K562 (cell line): Measurements from ENCODE around the gene ASCL2. TPM values are rescaled to one million over a fixed set of nuclear protein-coding genes. Genes with fewer than 3 reads are reported as not detected.

Experiments
- ATAC-seq: fragments of 200-7000 bp; cut with Tn5 transposase; 3 replicates; pipeline ENCODE4 v1.9.1; 2020; ENCODE audit warnings: moderate library complexity
- BruUV-seq: library from RNA; stranded (reverse); fragments of 400-500 nt; replicated peaks from 2 replicates; lab custom pipeline; 2021; lab: Mats Ljungman, UMichigan
- CTCF ChIA-PET: fragments of 300-600 bp; formaldehyde crosslinking; extraction: SDS; loops from one replicate; lab custom pipeline; 2021; ENCODE audit warnings: low intra/inter-chr PET ratio; lab: Yijun Ruan, JAX
- POLR2A ChIA-PET: fragments of 300-600, 350-650 bp; sonication (Branson Sonifier 250); formaldehyde crosslinking; extraction: SDS; loops from one replicate; lab custom pipeline; 2021; ENCODE audit warnings: antibody characterized with exemption, inconsistent platforms; lab: Yijun Ruan, JAX
- DNase-seq, 4 experiments: peaks; one replicate each; pipeline versions ENCODE4 v3.0.0 to v3.0.0-alpha.2; 2011 to 2018; ENCODE audit warnings: low spot score in 3 of 4, mixed read lengths in 3 of 4; ENCODE audit errors: extremely low read depth in 1 of 4
- FAIRE-seq: peaks from 2 replicates; lab custom pipeline; 2011; peaks lifted over from hg19 to GRCh38; lab: Jason Lieb, UNC
- H2AFZ ChIP-seq: 2 replicates; pipeline ENCODE4 v1.6.0; 2011; ENCODE audit warnings: low read depth, low read length, control low read depth, inconsistent platforms
- H3K27ac ChIP-seq: fragments of 200-600 bp; 3 replicates; pipeline ENCODE4 v1.8.0; 2011; ENCODE audit warnings: low read depth, mild to moderate bottlenecking, control low read depth, inconsistent platforms, low read length, moderate library complexity, mixed read lengths; ENCODE audit errors: extremely low read depth
- H3K27me3 ChIP-seq, 2 experiments: fragments of 300-600 bp in 1 of 2; 2 replicates in 1 of 2; 3 replicates in 1 of 2; pipeline versions ENCODE4 v1.6.0 to v1.8.0; 2011; ENCODE audit warnings: inconsistent platforms in 2 of 2, low read length in 2 of 2, mild to moderate bottlenecking in 1 of 2, mixed read lengths in 1 of 2, moderate library complexity in 1 of 2; ENCODE audit not compliant: control insufficient read depth in 2 of 2, insufficient read depth in 2 of 2
- H3K36me3 ChIP-seq: fragments of 300-600 bp; 3 replicates; pipeline ENCODE4 v1.8.0; 2011; ENCODE audit warnings: mild to moderate bottlenecking, low read length, inconsistent platforms; ENCODE audit not compliant: control insufficient read depth, insufficient read depth
- H3K4me1 ChIP-seq, 2 experiments: fragments of 200-600 bp in 1 of 2; replicated peaks in 1 of 2; 2 replicates in 1 of 2; 3 replicates in 1 of 2; pipeline versions ENCODE4 v1.5.1 to v1.8.0; 2011; ENCODE audit warnings: inconsistent platforms in 2 of 2, low read length in 2 of 2, mild to moderate bottlenecking in 1 of 2, mixed read lengths in 1 of 2, moderate library complexity in 1 of 2; ENCODE audit not compliant: control insufficient read depth in 2 of 2, insufficient read depth in 2 of 2
- H3K4me2 ChIP-seq: 2 replicates; pipeline ENCODE4 v1.6.1; 2011; ENCODE audit warnings: low read length, control low read depth, inconsistent platforms, mixed read lengths; ENCODE audit not compliant: insufficient read depth
- H3K4me3 ChIP-seq: fragments of 200-600 bp; sonication (generic), shearing (Covaris generic); 2 replicates; pipeline ENCODE4 v1.5.1; 2016; ENCODE audit warnings: control low read depth, inconsistent platforms
- H3K79me2 ChIP-seq: fragments of 200-600 bp; 3 replicates; pipeline ENCODE4 v1.8.0; 2011; ENCODE audit warnings: low read length, inconsistent platforms; ENCODE audit not compliant: control insufficient read depth, insufficient read depth
- H3K9ac ChIP-seq, 2 experiments: 2 replicates each; pipeline versions ENCODE4 v1.6.0 to v1.6.1; 2011; ENCODE audit warnings: low read depth in 2 of 2, low read length in 2 of 2, control low read depth in 1 of 2, inconsistent platforms in 1 of 2, mild to moderate bottlenecking in 1 of 2, mixed read lengths in 1 of 2; ENCODE audit not compliant: insufficient read depth in 1 of 2
- H3K9me1 ChIP-seq: one replicate; pipeline ENCODE4 v1.6.0; 2011; ENCODE audit warnings: inconsistent platforms, mild to moderate bottlenecking, low read length, moderate library complexity; ENCODE audit not compliant: control insufficient read depth, insufficient read depth
- H3K9me3 ChIP-seq: replicated peaks from 2 replicates; pipeline ENCODE4 v1.5.1; 2011; ENCODE audit warnings: low read depth, low read length, inconsistent platforms; ENCODE audit not compliant: control insufficient read depth, insufficient read depth
- H4K20me1 ChIP-seq: replicated peaks from 2 replicates; pipeline ENCODE4 v1.6.1; 2011; ENCODE audit warnings: low read length, inconsistent platforms, mixed read lengths; ENCODE audit not compliant: control insufficient read depth, insufficient read depth
- ARNT ChIP-seq, 2 experiments: fragments of 450-650 bp; IDR thresholded peaks; 2 replicates each; pipeline ENCODE4 v1.6.1; 2016; ENCODE audit warnings: mild to moderate bottlenecking in 1 of 2
- CHD1 ChIP-seq: fragments of 200-600 bp; sonication (generic); IDR thresholded peaks from one replicate; pipeline ENCODE4 v1.6.1; 2012; ENCODE audit warnings: mild to moderate bottlenecking, moderate library complexity, low read length, inconsistent platforms
- ETS2 ChIP-seq: IDR thresholded peaks from 2 replicates; pipeline ENCODE4 v1.6.1; 2016; ENCODE audit warnings: borderline replicate concordance, missing genetic modification characterization, mild to moderate bottlenecking, moderate library complexity, missing compliant biosample characterization; ENCODE audit not compliant: poor library complexity, severe bottlenecking
- HIVEP1 ChIP-seq: fragments of 250-450 bp; sonication (Bioruptor Pico); IDR thresholded peaks from 2 replicates; pipeline ENCODE4 v1.4.0; 2020; ENCODE audit warnings: mild to moderate bottlenecking
- HNRNPLL ChIP-seq: fragments of 200-400 bp; formaldehyde crosslinking; IDR thresholded peaks from 2 replicates; pipeline ENCODE4 v1.6.1; 2017; ENCODE audit warnings: low read length, low read depth, mild to moderate bottlenecking; ENCODE audit not compliant: poor library complexity, severe bottlenecking
- ILF3 ChIP-seq: fragments of 450-650 bp; IDR thresholded peaks from 2 replicates; pipeline ENCODE4 v1.6.1; 2018; ENCODE audit warnings: antibody characterized with exemption, mild to moderate bottlenecking, moderate library complexity, borderline replicate concordance
- SMARCE1 ChIP-seq: fragments of 450-650 bp; IDR thresholded peaks from 2 replicates; pipeline ENCODE4 v1.7.1; 2016; ENCODE audit warnings: mild to moderate bottlenecking
- UBTF ChIP-seq, 2 experiments: IDR thresholded peaks; 2 replicates each; pipeline ENCODE4 v1.6.1; 2012; ENCODE audit warnings: improper control_type of control experiment in 2 of 2, low read depth in 2 of 2, low read length in 2 of 2, borderline replicate concordance in 1 of 2
- ZBTB12 ChIP-seq: fragments of 250-450 bp; sonication (Bioruptor Pico); IDR thresholded peaks from 2 replicates; pipeline ENCODE4 v1.4.0; 2020
- ZNF174 ChIP-seq: fragments of 250-450 bp; sonication (Bioruptor Pico); IDR thresholded peaks from 2 replicates; pipeline ENCODE4 v1.4.0; 2020; ENCODE audit warnings: mild to moderate bottlenecking
- ZNF324 ChIP-seq: fragments of 250-450 bp; sonication (Bioruptor Pico); IDR thresholded peaks from 2 replicates; pipeline ENCODE4 v1.4.0; 2020; ENCODE audit warnings: mild to moderate bottlenecking
- ZNF408 ChIP-seq: fragments of 250-450 bp; sonication (Bioruptor Pico); IDR thresholded peaks from 2 replicates; pipeline ENCODE4 v1.4.0; 2020; ENCODE audit warnings: low read depth, mild to moderate bottlenecking, moderate library complexity
- ZNF449 ChIP-seq: fragments of 250-450 bp; sonication (Bioruptor Pico); IDR thresholded peaks from 2 replicates; pipeline ENCODE4 v1.8.0; 2022; ENCODE audit warnings: moderate library complexity, mild to moderate bottlenecking, inconsistent platforms
- WGBS: fragments of 100-300 bp; shearing (Covaris generic); methylation state at CpG from one replicate; pipeline ENCODE4 v1.1.6; 2016; ENCODE audit warnings: low coverage, mixed read lengths; ENCODE audit not compliant: insufficient coverage; ENCODE audit errors: missing lambda C conversion rate; 5-methylcytosine and 5-hydroxymethylcytosine counted together
- in situ Hi-C: fragments of 300-500 bp; cut with MboI; formaldehyde crosslinking; loops from 4 replicates; pipeline ENCODE4 v1.15.0; 2018; ENCODE audit warnings: inconsistent platforms, mixed read lengths
- intact Hi-C: fragments of 100-400 bp; cut with micrococcal nuclease; formaldehyde crosslinking; loops from 2 replicates; pipeline ENCODE4 v1.14.2; 2022
- polyA plus RNA-seq, 8 experiments: library from polyadenylated mRNA; depleted of rRNA in 4 of 8; stranded (reverse) in 5 of 8; unstranded in 3 of 8; fragments of >200 nt; fragmentation: Nextera tagmentation in 2 of 8; fragmentation: Illumina TruSeq in 1 of 8; extraction: Ambion mirVana in 2 of 8; extraction: Trizol in 1 of 8; gene quantifications; 2 replicates each; pipeline versions ENCODE4 v1.2.1 to v1.2.3, GENCODE V29; 2011 to 2014; ENCODE audit warnings: inconsistent platforms in 1 of 8, missing spikeins in 1 of 8
- total RNA-seq, 7 experiments: library from RNA; depleted of rRNA in 6 of 7; stranded (reverse); fragments of >200 nt in 6 of 7; fragmentation: Illumina TruSeq in 2 of 7; extraction: Trizol in 2 of 7; gene quantifications; 2 replicates each; pipeline versions ENCODE4 v1.2.1 to v1.2.3, GENCODE V29; 2011 to 2021; ENCODE audit warnings: low replicate concordance in 1 of 7

The ASCL2 gene
- total and polyA plus RNA-seq, 9 of the 15 experiments (the other 6 are each of a cell fraction or from before 2014, with no cell fraction given) = 0.11 to 1.4 (median 0.36) TPM; not detected in 2

GRCh38 chr11:2272228-2272945 is 2.0 kb upstream of the ASCL2 start:
- Histone ChIP-seq H3K9me3 (no peaks in the 10 kb centered on the region; the same call in 1 of the 2 replicates), H3K27ac (no peak overlapping the region), H3K27me3 (peaks cover 0 to 65% of the 10 kb centered on the region in 2 experiments; a peak in 2 of 5 replicates)
- in situ Hi-C loops = no loop called here
- WGBS = 39% methylated on average over 20 of the region's 21 CpGs
- TF ChIP-seq ZNF449 (CRISPR knock-in tag) = no peak
- no peak for TF ChIP-seq SMARCE1
- no peak for TF ChIP-seq UBTF (IDR thresholded peaks at IDR 0.05; ENCODE audit: borderline replicate concordance in 1 of 2, low read depth in 2 of 2, low read length in 2 of 2)
- TF ChIP-seq ZBTB12 = no peak
- no peak for TF ChIP-seq ARNT (IDR thresholded peaks at IDR 0.05)
- TF ChIP-seq ETS2 (tag) = no peak
- TF ChIP-seq ZNF174 = no peak
- no peak for TF ChIP-seq CHD1
- no peak for TF ChIP-seq HNRNPLL
- no peak for TF ChIP-seq HIVEP1
- TF ChIP-seq ZNF408 (CRISPR knock-in tag) = no peak
- no peak for TF ChIP-seq ZNF324 (CRISPR knock-in tag)
- no peak for TF ChIP-seq ILF3
- TF ChIP-seq, all 486 proteins: peak for 0
- no peaks in the 10 kb centered on the region; the same call in 1 of the 2 replicates for H4K20me1 ChIP-seq
- no peak overlapping the region for H2AFZ ChIP-seq
- intact Hi-C loops = no loop called here
- BruUV-seq = no TSS peak
- peaks cover 7 to 56% of the 10 kb centered on the region in 2 experiments; a peak in 3 of 5 replicates for H3K4me1 ChIP-seq
- H3K4me2 ChIP-seq = no peak overlapping the region
- DNase-seq = no peak
- H3K36me3 ChIP-seq = no peaks in the 10 kb centered on the region
- POLR2A ChIA-PET = no interaction called here
- CTCF ChIA-PET = interaction anchor here (0.7 kb wide), 1 partner anchor 533 kb away, joined by 3 read pairs; no protein-coding TSS in a partner anchor
- no peak overlapping the region for H3K9ac ChIP-seq
- no peaks in the 10 kb centered on the region for H3K79me2 ChIP-seq
- no peaks in the 10 kb centered on the region for H3K9me1 ChIP-seq
- ATAC-seq = no peak
- FAIRE-seq = no peak
- no peak overlapping the region for H3K4me3 ChIP-seq
